WTC11 (cell line): ENCODE data around the gene ZNF516. TPM values are rescaled to one million over a fixed set of nuclear protein-coding genes. Genes with fewer than 3 reads are reported as not detected.

Experiments used
- ATAC-seq: fragments of 200-7000 bp; cut with Tn5 transposase; 2 replicates; pipeline ENCODE4 v1.10.0; 2021; ENCODE audit warnings: mild to moderate bottlenecking, moderate library complexity
- CTCF ChIA-PET: fragments of 300-600 bp; sonication (Branson Sonifier 250); formaldehyde crosslinking; loops from one replicate; lab custom pipeline; 2021; ENCODE audit warnings: antibody characterized with exemption; lab: Charles Lee
- POLR2A ChIA-PET: fragments of 350-600 bp; sonication (Branson Sonifier 250); formaldehyde crosslinking; loops from one replicate; lab custom pipeline; 2021; ENCODE audit warnings: antibody characterized with exemption; lab: Charles Lee
- DNase-seq: peaks from one replicate; pipeline ENCODE4 v3.0.0; 2021; ENCODE audit warnings: low spot score
- H3K27ac Mint-ChIP-seq: 2 replicates; pipeline ENCODE4 v1.8.0; 2021; ENCODE audit warnings: mixed read lengths
- H3K27me3 Mint-ChIP-seq: 2 replicates; pipeline ENCODE4 v1.8.0; 2021; ENCODE audit warnings: low read depth, mild to moderate bottlenecking, moderate library complexity, mixed read lengths
- H3K36me3 Mint-ChIP-seq: 2 replicates; pipeline ENCODE4 v1.8.0; 2021; ENCODE audit warnings: mixed read lengths
- H3K4me1 Mint-ChIP-seq: 2 replicates; pipeline ENCODE4 v1.8.0; 2022; ENCODE audit warnings: mixed read lengths
- H3K4me3 Mint-ChIP-seq: 2 replicates; pipeline ENCODE4 v1.8.0; 2021; ENCODE audit warnings: mild to moderate bottlenecking, moderate library complexity, mixed read lengths
- H3K9me3 Mint-ChIP-seq: 2 replicates; pipeline ENCODE4 v1.8.0; 2021; ENCODE audit warnings: mixed read lengths
- AR ChIP-seq: fragments of 250-450 bp; sonication (Bioruptor Pico); IDR thresholded peaks from 2 replicates; pipeline ENCODE4 v1.9.0; 2021; ENCODE audit warnings: mild to moderate bottlenecking
- ARID4B ChIP-seq: sonication (generic); formaldehyde crosslinking; IDR thresholded peaks from 2 replicates; pipeline ENCODE4 v1.8.0; 2023; ENCODE audit warnings: missing genetic modification reagents, mild to moderate bottlenecking, borderline replicate concordance
- ATF3 ChIP-seq: sonication (generic); formaldehyde crosslinking; conservative IDR thresholded peaks from 2 replicates; pipeline ENCODE4 v1.8.1; 2022; ENCODE audit warnings: mild to moderate bottlenecking, missing genetic modification reagents
- E2F5 ChIP-seq: sonication (generic); formaldehyde crosslinking; IDR thresholded peaks from 2 replicates; pipeline ENCODE4 v1.8.1; 2022; ENCODE audit warnings: mild to moderate bottlenecking, moderate library complexity, missing genetic modification reagents
- ELF4 ChIP-seq: sonication (generic); formaldehyde crosslinking; IDR thresholded peaks from 2 replicates; pipeline ENCODE4 v1.8.1; 2022; ENCODE audit warnings: low read depth, mild to moderate bottlenecking, moderate library complexity, missing genetic modification reagents
- FOXP4 ChIP-seq: sonication (generic); formaldehyde crosslinking; IDR thresholded peaks from 2 replicates; pipeline ENCODE4 v1.8.0; 2022; ENCODE audit warnings: mild to moderate bottlenecking, missing genetic modification reagents
- NFYB ChIP-seq: sonication (generic); formaldehyde crosslinking; conservative IDR thresholded peaks from 2 replicates; pipeline ENCODE4 v1.8.0; 2022; ENCODE audit warnings: low read depth, missing genetic modification reagents
- PRDM15 ChIP-seq: sonication (generic); formaldehyde crosslinking; IDR thresholded peaks from 2 replicates; pipeline ENCODE4 v1.8.0; 2022; ENCODE audit warnings: missing genetic modification reagents
- PRRX2 ChIP-seq: fragments of 250-450 bp; sonication (Bioruptor Pico); IDR thresholded peaks from 2 replicates; pipeline ENCODE4 v1.8.0; 2021; ENCODE audit warnings: mild to moderate bottlenecking
- RORB ChIP-seq: fragments of 250-450 bp; sonication (Bioruptor Pico); IDR thresholded peaks from 2 replicates; pipeline ENCODE4 v1.9.0; 2021; ENCODE audit warnings: mild to moderate bottlenecking
- SMAD3 ChIP-seq: sonication (generic); formaldehyde crosslinking; IDR thresholded peaks from 2 replicates; pipeline ENCODE4 v1.8.0; 2022; ENCODE audit warnings: missing genetic modification reagents, mild to moderate bottlenecking, borderline replicate concordance
- ZNF512 ChIP-seq: sonication (generic); formaldehyde crosslinking; IDR thresholded peaks from 2 replicates; pipeline ENCODE4 v1.8.1; 2022; ENCODE audit warnings: missing genetic modification reagents, borderline replicate concordance
- total RNA-seq: library from RNA; stranded (reverse); gene quantifications from 3 replicates; pipeline ENCODE4 v1.2.3, GENCODE V29; 2021

ZNF516 gene
- total RNA-seq, 1 experiment from 2014 or later, result 58.6 TPM

- TF ChIP-seq ARID4B (no peak), PRDM15 (no peak)
These were observed 85.0 kb downstream of the ZNF516 start (continued) for GRCh38 chr18:76410033-76410432.

GRCh38 chr18:76408480-76409067, 86.5 kb downstream of the ZNF516 start:
- POLR2A ChIA-PET, result no interaction called here
- ATAC-seq (no peak), DNase-seq (no peak)
- Mint-ChIP-seq H3K36me3 (peaks cover 13% of the 10 kb centered on the region; the same call in 1 of the 2 replicates), H3K4me3 (no peak overlapping the region), H3K9me3 (peaks cover 8% of the 10 kb centered on the region), H3K27ac (no peak overlapping the region), H3K4me1 (peaks cover 17% of the 10 kb centered on the region), H3K27me3 (no peaks in the 10 kb centered on the region; the same call in 1 of the 2 replicates)
- CTCF ChIA-PET, result interaction anchor here (1.1 kb wide), 1 partner anchor 17 kb away, joined by 6 read pairs; no protein-coding TSS in a partner anchor
- TF ChIP-seq ZNF512 (CRISPR knock-in tag) (no peak), AR (CRISPR knock-in tag) (no peak), FOXP4 (CRISPR knock-in tag) (no peak), NFYB (no peak), SMAD3 (CRISPR knock-in tag) (no peak), ATF3 (CRISPR knock-in tag) (no peak), ARID4B (no peak), PRRX2 (CRISPR knock-in tag) (no peak), E2F5 (CRISPR knock-in tag) (no peak), RORB (no peak), ELF4 (no peak)
